ENCODE results near the gene NPIPB2. TPM values are rescaled to one million over a fixed set of nuclear protein-coding genes. Genes with fewer than 3 reads are reported as not detected.

NPIPB2 gene
- total RNA-seq, 1 experiment from 2014 or later: 10.3 TPM

DNA sequence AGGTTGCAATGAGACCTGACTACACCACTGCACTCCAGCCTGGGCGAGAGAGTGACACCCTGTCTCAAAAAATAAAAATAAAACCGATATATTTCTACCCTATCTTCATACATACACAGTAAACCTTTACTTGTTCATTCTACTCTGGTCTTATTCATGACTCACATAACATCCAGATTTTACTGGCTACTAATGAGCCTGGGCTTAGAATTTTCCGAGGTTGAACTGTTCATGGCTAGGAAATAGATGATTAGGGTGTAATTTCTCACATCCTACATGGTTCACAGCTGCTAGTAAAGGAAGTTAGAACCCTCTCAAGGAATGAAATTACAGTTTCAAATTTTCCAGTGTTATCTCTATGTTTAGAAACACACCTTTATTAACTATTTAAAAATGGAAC lies 40.8 kb downstream of the NPIPB2 start:
- peak; percentile 43; the same call in 1 of the 2 replicates for ATAC-seq
- ChIA-PET POLR2A (no interaction called here), CTCF (no interaction called here)

DNA sequence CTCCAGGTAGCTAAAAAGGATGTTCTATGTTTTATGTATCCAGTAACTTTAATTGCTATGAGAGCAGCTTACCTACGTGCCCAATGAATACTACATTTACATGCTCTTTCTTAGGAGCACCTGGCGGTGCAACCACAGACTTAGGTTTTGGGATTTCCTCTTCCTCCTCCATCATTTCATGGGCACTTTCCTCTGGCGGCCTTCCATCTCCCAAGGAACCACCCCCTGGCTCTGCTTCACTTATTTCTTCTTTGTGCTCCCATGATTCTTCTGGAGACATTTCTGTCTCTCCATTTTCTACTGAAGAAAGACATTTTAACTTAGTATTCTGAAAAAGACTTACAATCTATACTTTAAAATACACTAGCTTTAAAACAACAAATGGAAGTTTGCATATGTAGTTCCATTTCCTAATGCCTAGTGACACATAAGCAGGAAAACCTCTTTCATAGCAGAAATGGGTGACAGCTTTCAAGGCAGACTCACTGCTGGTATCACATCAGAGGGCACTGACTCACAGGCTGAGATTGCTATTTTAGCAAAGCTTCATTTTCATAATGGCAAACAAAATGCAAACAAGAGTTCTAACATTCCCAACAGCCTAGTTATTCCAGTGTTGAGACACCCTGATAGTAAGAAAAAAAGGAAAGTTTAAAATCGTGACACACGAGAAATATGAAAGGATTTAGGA lies 45.2 kb downstream of the NPIPB2 start:
- Histone ChIP-seq H3K4me1 (ENCODE audit: control insufficient read depth, insufficient read depth, low read length) (no peaks in the 10 kb centered on the region), H3K4me3 (ENCODE audit: low read depth in 2 of 2, low read length in 2 of 2) (no peak overlapping the region), H3K36me3 (ENCODE audit: control insufficient read depth, insufficient read depth, low read length) (peaks cover 12% of the 10 kb centered on the region), H3K27ac (ENCODE audit: low read length) (no peak overlapping the region), H3K27me3 (ENCODE audit: control insufficient read depth, insufficient read depth, low read length) (no peaks in the 10 kb centered on the region), H3K9me3 (ENCODE audit: control insufficient read depth, insufficient read depth, low read depth, low read length) (no peaks in the 10 kb centered on the region)
- ChIA-PET CTCF (no interaction called here), POLR2A (interaction anchor here (0.7 kb wide), 1 partner anchor 22 kb away, joined by 3 read pairs; no protein-coding TSS in a partner anchor)
- DNase-seq (ENCODE audit: low read depth, low spot score) (no peak), ATAC-seq (no peak)
- TF ChIP-seq, protein P1, sequence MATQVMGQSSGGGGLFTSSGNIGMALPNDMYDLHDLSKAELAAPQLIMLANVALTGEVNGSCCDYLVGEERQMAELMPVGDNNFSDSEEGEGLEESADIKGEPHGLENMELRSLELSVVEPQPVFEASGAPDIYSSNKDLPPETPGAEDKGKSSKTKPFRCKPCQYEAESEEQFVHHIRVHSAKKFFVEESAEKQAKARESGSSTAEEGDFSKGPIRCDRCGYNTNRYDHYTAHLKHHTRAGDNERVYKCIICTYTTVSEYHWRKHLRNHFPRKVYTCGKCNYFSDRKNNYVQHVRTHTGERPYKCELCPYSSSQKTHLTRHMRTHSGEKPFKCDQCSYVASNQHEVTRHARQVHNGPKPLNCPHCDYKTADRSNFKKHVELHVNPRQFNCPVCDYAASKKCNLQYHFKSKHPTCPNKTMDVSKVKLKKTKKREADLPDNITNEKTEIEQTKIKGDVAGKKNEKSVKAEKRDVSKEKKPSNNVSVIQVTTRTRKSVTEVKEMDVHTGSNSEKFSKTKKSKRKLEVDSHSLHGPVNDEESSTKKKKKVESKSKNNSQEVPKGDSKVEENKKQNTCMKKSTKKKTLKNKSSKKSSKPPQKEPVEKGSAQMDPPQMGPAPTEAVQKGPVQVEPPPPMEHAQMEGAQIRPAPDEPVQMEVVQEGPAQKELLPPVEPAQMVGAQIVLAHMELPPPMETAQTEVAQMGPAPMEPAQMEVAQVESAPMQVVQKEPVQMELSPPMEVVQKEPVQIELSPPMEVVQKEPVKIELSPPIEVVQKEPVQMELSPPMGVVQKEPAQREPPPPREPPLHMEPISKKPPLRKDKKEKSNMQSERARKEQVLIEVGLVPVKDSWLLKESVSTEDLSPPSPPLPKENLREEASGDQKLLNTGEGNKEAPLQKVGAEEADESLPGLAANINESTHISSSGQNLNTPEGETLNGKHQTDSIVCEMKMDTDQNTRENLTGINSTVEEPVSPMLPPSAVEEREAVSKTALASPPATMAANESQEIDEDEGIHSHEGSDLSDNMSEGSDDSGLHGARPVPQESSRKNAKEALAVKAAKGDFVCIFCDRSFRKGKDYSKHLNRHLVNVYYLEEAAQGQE (IDR thresholded peaks at IDR 0.05; ENCODE audit: insufficient read depth in 1 of 2, low read depth in 2 of 2, low read length in 1 of 2): no peak
- TF ChIP-seq SIN3A (IDR thresholded peaks at IDR 0.05; ENCODE audit: borderline replicate concordance, insufficient read depth, low read depth, low read length) (no peak), CTCF (IDR thresholded peaks at IDR 0.05) (no peak), POLR2AphosphoS5 (IDR thresholded peaks at IDR 0.05; ENCODE audit: low read depth, low read length) (no peak), TCF7L2 (IDR thresholded peaks at IDR 0.05; ENCODE audit: low read depth, low read length) (no peak)
- BruUV-seq (replicated peaks): no TSS peak
- in situ Hi-C loops (cut with HindIII; ENCODE audit: low pct_unique_long_range_greater_than_20kb, low sequenced_read_pairs): no loop called here
- intact Hi-C loops (cut with micrococcal nuclease; ENCODE audit: unreplicated experiment): no loop called here

More for the DNA sequence above, 40.8 kb downstream of the NPIPB2 start:
- Histone ChIP-seq H3K4me1 (ENCODE audit: control insufficient read depth, insufficient read depth, low read length) (no peaks in the 10 kb centered on the region), H3K27ac (ENCODE audit: low read length) (no peak overlapping the region), H3K27me3 (ENCODE audit: control insufficient read depth, insufficient read depth, low read length) (no peaks in the 10 kb centered on the region), H3K9me3 (ENCODE audit: control insufficient read depth, insufficient read depth, low read depth, low read length) (no peaks in the 10 kb centered on the region), H3K36me3 (ENCODE audit: control insufficient read depth, insufficient read depth, low read length) (peaks cover 2% of the 10 kb centered on the region; the same call in 1 of the 2 replicates), H3K4me3 (ENCODE audit: low read depth in 2 of 2, low read length in 2 of 2) (no peak overlapping the region)
- in situ Hi-C loops (cut with HindIII; ENCODE audit: low pct_unique_long_range_greater_than_20kb, low sequenced_read_pairs) (no loop called here), intact Hi-C loops (cut with micrococcal nuclease; ENCODE audit: unreplicated experiment) (no loop called here)
- no TSS peak for BruUV-seq (replicated peaks)
- DNase-seq (ENCODE audit: low read depth, low spot score): no peak
- TF ChIP-seq POLR2AphosphoS5 (IDR thresholded peaks at IDR 0.05; ENCODE audit: low read depth, low read length) (no peak), CTCF (IDR thresholded peaks at IDR 0.05) (no peak), TCF7L2 (IDR thresholded peaks at IDR 0.05; ENCODE audit: low read depth, low read length) (no peak)
- TF ChIP-seq, protein P1 (IDR thresholded peaks at IDR 0.05; ENCODE audit: insufficient read depth in 1 of 2, low read depth in 2 of 2, low read length in 1 of 2): no peak

Measured in Panc1 (cell line).